ENCODE results near the gene DOCK9.

GRCh38 chr13:98919566-98919965 lies 58.3 kb downstream of the DOCK9 start:
- TF ChIP-seq EZH2phosphoT487 (IDR thresholded peaks at IDR 0.05; ENCODE audit: low read length) = no peak
- TF ChIP-seq CTCF (IDR thresholded peaks at IDR 0.05; ENCODE audit: low read length) = no peak
